ENCODE results near the gene RNF151.

The RNF151 gene

DNA sequence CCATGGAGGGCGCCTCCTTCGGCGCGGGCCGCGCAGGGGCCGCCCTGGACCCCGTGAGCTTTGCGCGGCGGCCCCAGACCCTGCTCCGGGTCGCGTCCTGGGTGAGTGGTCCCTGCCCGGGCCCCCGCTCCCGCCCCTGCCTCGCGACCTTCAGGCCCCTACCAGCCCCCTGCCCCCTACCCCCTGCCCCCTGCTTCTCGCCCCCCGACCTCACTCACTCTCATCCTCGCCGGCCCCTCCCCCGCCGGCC is 23.4 kb downstream of the RNF151 start:
- no peak for TF ChIP-seq EZH2phosphoT487 (IDR thresholded peaks at IDR 0.05; ENCODE audit: borderline replicate concordance)
- TF ChIP-seq, protein P1, sequence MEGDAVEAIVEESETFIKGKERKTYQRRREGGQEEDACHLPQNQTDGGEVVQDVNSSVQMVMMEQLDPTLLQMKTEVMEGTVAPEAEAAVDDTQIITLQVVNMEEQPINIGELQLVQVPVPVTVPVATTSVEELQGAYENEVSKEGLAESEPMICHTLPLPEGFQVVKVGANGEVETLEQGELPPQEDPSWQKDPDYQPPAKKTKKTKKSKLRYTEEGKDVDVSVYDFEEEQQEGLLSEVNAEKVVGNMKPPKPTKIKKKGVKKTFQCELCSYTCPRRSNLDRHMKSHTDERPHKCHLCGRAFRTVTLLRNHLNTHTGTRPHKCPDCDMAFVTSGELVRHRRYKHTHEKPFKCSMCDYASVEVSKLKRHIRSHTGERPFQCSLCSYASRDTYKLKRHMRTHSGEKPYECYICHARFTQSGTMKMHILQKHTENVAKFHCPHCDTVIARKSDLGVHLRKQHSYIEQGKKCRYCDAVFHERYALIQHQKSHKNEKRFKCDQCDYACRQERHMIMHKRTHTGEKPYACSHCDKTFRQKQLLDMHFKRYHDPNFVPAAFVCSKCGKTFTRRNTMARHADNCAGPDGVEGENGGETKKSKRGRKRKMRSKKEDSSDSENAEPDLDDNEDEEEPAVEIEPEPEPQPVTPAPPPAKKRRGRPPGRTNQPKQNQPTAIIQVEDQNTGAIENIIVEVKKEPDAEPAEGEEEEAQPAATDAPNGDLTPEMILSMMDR (conservative IDR thresholded peaks at IDR 0.05; ENCODE audit: low read length): no peak
- Histone ChIP-seq H3K4me3 (ENCODE audit: low read length, poor library complexity, severe bottlenecking) (no peak overlapping the region), H3K79me2 (ENCODE audit: insufficient read depth, low read length) (peaks cover 13% of the 10 kb centered on the region), H3K27me3 (ENCODE audit: insufficient read depth, low read length, poor library complexity, severe bottlenecking) (no peaks in the 10 kb centered on the region), H2AFZ (ENCODE audit: low read length) (no peak overlapping the region), H3K36me3 (ENCODE audit: insufficient read depth, low read length) (no peaks in the 10 kb centered on the region; the same call in 1 of the 2 replicates), H3K4me1 (ENCODE audit: insufficient read depth, low read length, poor library complexity, severe bottlenecking) (no peaks in the 10 kb centered on the region), H3K4me2 (ENCODE audit: low read depth, low read length, poor library complexity, severe bottlenecking) (no peak overlapping the region), H4K20me1 (ENCODE audit: insufficient read depth, low read length, poor library complexity, severe bottlenecking) (no peaks in the 10 kb centered on the region), H3K9ac (ENCODE audit: low read depth, low read length, poor library complexity, severe bottlenecking) (no peak overlapping the region), H3K9me2 (replicated peaks; ENCODE audit: low read depth, low read length) (no peaks in the 10 kb centered on the region), H3K9me3 (ENCODE audit: insufficient read depth, low read depth, low read length) (no peaks in the 10 kb centered on the region), H3F3A (ENCODE audit: low read depth) (no peaks in the 10 kb centered on the region)

DNA sequence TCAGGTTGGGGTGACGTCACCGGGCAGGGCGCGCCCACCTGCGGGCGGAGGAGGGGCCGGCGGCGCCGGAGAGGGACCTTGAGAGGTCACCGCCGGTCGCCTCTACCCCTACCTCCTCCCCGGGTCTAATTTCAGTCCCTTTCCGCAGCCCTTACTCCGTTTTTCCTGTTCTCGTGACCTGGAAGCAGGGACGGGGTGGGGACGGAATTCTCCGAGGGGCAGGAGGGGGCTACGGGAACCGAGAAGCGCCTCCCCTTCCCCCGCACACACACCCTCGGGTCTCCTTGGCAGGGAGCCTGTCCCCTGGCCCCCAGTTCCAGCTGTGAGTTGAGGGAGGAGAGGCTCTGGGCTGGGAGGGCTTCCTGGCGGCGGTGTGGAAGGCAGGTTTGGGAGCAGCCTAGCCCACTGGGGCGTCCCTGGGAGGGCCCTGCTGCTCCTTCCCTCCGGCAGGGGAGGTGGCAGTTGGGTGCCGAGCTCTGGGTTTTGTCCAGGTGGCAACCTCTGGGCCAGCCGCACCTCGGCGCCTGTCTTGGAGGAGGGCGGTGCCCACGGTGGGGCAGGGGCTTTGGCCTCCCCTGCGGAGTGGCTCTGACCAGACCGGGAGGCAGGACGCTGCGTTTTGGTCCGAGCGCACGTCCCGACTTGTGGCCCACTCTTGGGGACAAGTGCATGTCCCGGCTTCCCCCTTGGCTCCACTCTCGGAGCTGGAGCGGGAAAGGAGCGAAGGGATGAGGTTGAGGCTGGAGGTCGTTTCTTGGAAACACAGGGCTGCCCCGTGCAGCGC is 23.9 kb downstream of the RNF151 start:
- H3K9me2 ChIP-seq (replicated peaks; ENCODE audit: low read depth, low read length): no peaks in the 10 kb centered on the region
- H3K9me3 ChIP-seq (ENCODE audit: insufficient read depth, low read depth, low read length): no peaks in the 10 kb centered on the region
- H2AFZ ChIP-seq (ENCODE audit: low read length): no peak overlapping the region
- no peaks in the 10 kb centered on the region; the same call in 1 of the 2 replicates for H3K36me3 ChIP-seq (ENCODE audit: insufficient read depth, low read length)
- no peak overlapping the region for H3K9ac ChIP-seq (ENCODE audit: low read depth, low read length, poor library complexity, severe bottlenecking)
- no peak overlapping the region for H3K4me3 ChIP-seq (ENCODE audit: low read length, poor library complexity, severe bottlenecking)
- no peak for TF ChIP-seq EZH2phosphoT487 (IDR thresholded peaks at IDR 0.05; ENCODE audit: borderline replicate concordance)
- TF ChIP-seq, protein P1 (conservative IDR thresholded peaks at IDR 0.05; ENCODE audit: low read length): no peak
- no peaks in the 10 kb centered on the region for H3F3A ChIP-seq (ENCODE audit: low read depth)
- no peak overlapping the region for H3K4me2 ChIP-seq (ENCODE audit: low read depth, low read length, poor library complexity, severe bottlenecking)
- no peaks in the 10 kb centered on the region for H3K4me1 ChIP-seq (ENCODE audit: insufficient read depth, low read length, poor library complexity, severe bottlenecking)
- H3K79me2 ChIP-seq (ENCODE audit: insufficient read depth, low read length): peaks cover 8% of the 10 kb centered on the region; the same call in 1 of the 2 replicates
- no peaks in the 10 kb centered on the region for H4K20me1 ChIP-seq (ENCODE audit: insufficient read depth, low read length, poor library complexity, severe bottlenecking)
- H3K27me3 ChIP-seq (ENCODE audit: insufficient read depth, low read length, poor library complexity, severe bottlenecking): no peaks in the 10 kb centered on the region

DNA sequence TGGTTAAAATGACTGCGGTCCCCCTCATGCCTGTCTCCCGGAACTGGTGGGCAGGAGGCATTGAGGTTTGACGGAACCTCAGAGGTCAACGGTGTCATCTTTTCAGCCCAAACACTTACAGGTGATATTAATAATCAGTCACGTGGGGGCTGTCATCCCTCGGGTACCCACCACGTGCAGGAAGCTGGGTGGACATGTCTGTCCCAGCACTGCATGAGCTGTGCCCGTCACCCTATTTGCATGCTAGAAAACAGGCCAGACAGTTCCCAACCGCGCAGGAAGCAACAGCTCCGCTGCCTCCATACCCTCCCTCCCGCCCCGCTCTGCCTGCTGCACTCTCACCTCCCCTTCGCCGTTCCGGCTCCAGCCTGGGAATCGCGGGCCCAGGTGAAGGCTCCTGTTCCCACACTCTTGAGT is 24.5 kb downstream of the RNF151 start:
- H3K4me1 ChIP-seq (ENCODE audit: insufficient read depth, low read length, poor library complexity, severe bottlenecking): no peaks in the 10 kb centered on the region
- no peak overlapping the region for H3K4me3 ChIP-seq (ENCODE audit: low read length, poor library complexity, severe bottlenecking)
- H3K9ac ChIP-seq (ENCODE audit: low read depth, low read length, poor library complexity, severe bottlenecking): no peak overlapping the region
- H3K9me2 ChIP-seq (replicated peaks; ENCODE audit: low read depth, low read length): no peaks in the 10 kb centered on the region
- H4K20me1 ChIP-seq (ENCODE audit: insufficient read depth, low read length, poor library complexity, severe bottlenecking): no peaks in the 10 kb centered on the region
- TF ChIP-seq, protein P1 (conservative IDR thresholded peaks at IDR 0.05; ENCODE audit: low read length): no peak
- no peak for TF ChIP-seq EZH2phosphoT487 (IDR thresholded peaks at IDR 0.05; ENCODE audit: borderline replicate concordance)
- no peaks in the 10 kb centered on the region for H3K27me3 ChIP-seq (ENCODE audit: insufficient read depth, low read length, poor library complexity, severe bottlenecking)
- H3K36me3 ChIP-seq (ENCODE audit: insufficient read depth, low read length): no peaks in the 10 kb centered on the region; the same call in 1 of the 2 replicates
- H3K79me2 ChIP-seq (ENCODE audit: insufficient read depth, low read length): 0 out of 2 replicates have a peak, but pooled peaks cover 2% of the 10 kb centered on the region
- H2AFZ ChIP-seq (ENCODE audit: low read length): no peak overlapping the region
- no peaks in the 10 kb centered on the region for H3F3A ChIP-seq (ENCODE audit: low read depth)
- H3K9me3 ChIP-seq (ENCODE audit: insufficient read depth, low read depth, low read length): no peaks in the 10 kb centered on the region
- no peak overlapping the region for H3K4me2 ChIP-seq (ENCODE audit: low read depth, low read length, poor library complexity, severe bottlenecking)
